Activated T-cell treated with anti-CD3 and anti-CD28 coated beads for 4 hours (primary cell): ENCODE results near the gene ASIC2.

Experiments used
- DNase-seq: peaks from one replicate; pipeline ENCODE4 v3.0.0-alpha.2; 2020

ASIC2 gene

GRCh38 chr17:33287096-33287725, 5.9 kb downstream of the ASIC2 start:
- no peak for DNase-seq

GRCh38 chr17:33285413-33285812, 7.7 kb downstream of the ASIC2 start:
- DNase-seq, result no peak

GRCh38 chr17:33284022-33284421, 9.1 kb downstream of the ASIC2 start:
- no peak for DNase-seq

- no peak for DNase-seq
Observed at GRCh38 chr17:33280162-33280943, 12.7 kb downstream of the ASIC2 start.

GRCh38 chr17:33277436-33278100, 15.5 kb downstream of the ASIC2 start:
- DNase-seq, result no peak

- DNase-seq, result no peak
Observed at GRCh38 chr17:33273743-33274410, 19.2 kb downstream of the ASIC2 start.

GRCh38 chr17:33273271-33273670, 19.8 kb downstream of the ASIC2 start:
- DNase-seq, result no peak

- DNase-seq, result no peak
Observed at GRCh38 chr17:33272438-33272837, 20.7 kb downstream of the ASIC2 start.

- no peak for DNase-seq
Observed at GRCh38 chr17:33269337-33270060, 23.6 kb downstream of the ASIC2 start.

- no peak for DNase-seq
Observed at GRCh38 chr17:33267851-33268548, 25.1 kb downstream of the ASIC2 start.

- no peak for DNase-seq
Observed at GRCh38 chr17:33267271-33267790, 25.8 kb downstream of the ASIC2 start.

GRCh38 chr17:33266611-33267010, 26.5 kb downstream of the ASIC2 start:
- no peak for DNase-seq

GRCh38 chr17:33266116-33266515, 27.0 kb downstream of the ASIC2 start:
- no peak for DNase-seq

GRCh38 chr17:33263396-33263795, 29.7 kb downstream of the ASIC2 start:
- no peak for DNase-seq

GRCh38 chr17:33262266-33263123, 30.6 kb downstream of the ASIC2 start:
- no peak for DNase-seq

- no peak for DNase-seq
Observed at GRCh38 chr17:33261820-33262219, 31.3 kb downstream of the ASIC2 start.

GRCh38 chr17:33260638-33261037, 32.5 kb downstream of the ASIC2 start:
- no peak for DNase-seq

- no peak for DNase-seq
Observed at GRCh38 chr17:33258296-33258695, 34.8 kb downstream of the ASIC2 start.

- DNase-seq, result no peak
Observed at GRCh38 chr17:33245183-33245582, 47.9 kb downstream of the ASIC2 start.

GRCh38 chr17:33243732-33244131, 49.4 kb downstream of the ASIC2 start:
- no peak for DNase-seq
